ES-I3 (cell line): ENCODE measurements around the gene SLC5A1.

Source experiments
- H3K36me3 ChIP-seq: 2 replicates; pipeline ENCODE4 v1.6.1; 2013; ENCODE audit warnings: mild to moderate bottlenecking, low read length, control low read depth, moderate library complexity; ENCODE audit not compliant: insufficient read depth
- H3K4me1 ChIP-seq: 2 replicates; pipeline ENCODE4 v1.6.1; 2013; ENCODE audit warnings: mild to moderate bottlenecking, control low read depth, low read length; ENCODE audit not compliant: insufficient read depth
- H3K9ac ChIP-seq: 2 replicates; pipeline ENCODE4 v1.6.1; 2013; ENCODE audit warnings: low read depth, mild to moderate bottlenecking, low read length, moderate library complexity
- H3K9me3 ChIP-seq: 2 replicates; pipeline ENCODE4 v1.6.1; 2013; ENCODE audit warnings: mild to moderate bottlenecking, low read length, moderate library complexity; ENCODE audit not compliant: control insufficient read depth, insufficient read depth

Gene SLC5A1

DNA sequence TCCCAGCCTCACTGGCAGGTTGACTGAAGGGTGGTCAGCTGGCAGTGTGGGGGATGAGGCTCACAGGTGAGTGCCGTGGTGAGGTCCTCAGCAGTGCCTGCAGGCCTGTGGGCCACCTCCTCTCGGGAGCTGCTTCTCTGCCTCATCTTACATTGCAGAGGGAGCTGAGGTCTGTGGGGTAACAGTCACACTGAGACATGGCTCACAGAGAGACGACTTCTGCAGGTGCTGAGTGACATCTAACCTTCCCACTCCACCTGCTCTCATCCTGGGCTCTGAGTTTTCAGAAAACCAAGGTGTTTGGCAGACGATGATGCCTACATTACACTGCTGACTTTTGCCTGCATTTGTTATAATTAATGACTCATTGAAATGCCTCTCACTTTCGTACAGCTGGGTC is 8.8 kb upstream of the SLC5A1 start:
- Histone ChIP-seq H3K9me3 (no peaks in the 10 kb centered on the region), H3K9ac (no peak overlapping the region), H3K4me1 (no peaks in the 10 kb centered on the region), H3K36me3 (no peaks in the 10 kb centered on the region)

DNA sequence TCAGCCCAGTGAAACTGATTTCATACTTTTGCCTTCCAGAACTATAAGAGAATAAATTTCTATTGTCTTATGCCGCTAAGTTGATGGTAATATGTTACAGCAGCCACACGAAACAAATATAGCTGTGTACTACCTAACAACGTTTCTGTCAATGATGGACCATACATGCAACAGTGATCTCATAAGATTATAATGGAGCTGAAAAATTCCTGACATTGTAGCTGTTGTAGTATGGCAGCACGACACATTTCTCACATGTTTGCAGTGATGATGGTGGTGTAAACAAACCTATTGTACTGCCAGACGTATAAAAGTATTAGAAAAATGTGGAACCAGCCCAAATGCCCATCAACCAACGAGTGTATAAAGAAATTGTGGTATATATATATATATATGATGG is 5.8 kb upstream of the SLC5A1 start:
- H3K36me3 ChIP-seq: no peaks in the 10 kb centered on the region
- no peak overlapping the region for H3K9ac ChIP-seq
- no peaks in the 10 kb centered on the region for H3K4me1 ChIP-seq
- H3K9me3 ChIP-seq: no peaks in the 10 kb centered on the region

DNA sequence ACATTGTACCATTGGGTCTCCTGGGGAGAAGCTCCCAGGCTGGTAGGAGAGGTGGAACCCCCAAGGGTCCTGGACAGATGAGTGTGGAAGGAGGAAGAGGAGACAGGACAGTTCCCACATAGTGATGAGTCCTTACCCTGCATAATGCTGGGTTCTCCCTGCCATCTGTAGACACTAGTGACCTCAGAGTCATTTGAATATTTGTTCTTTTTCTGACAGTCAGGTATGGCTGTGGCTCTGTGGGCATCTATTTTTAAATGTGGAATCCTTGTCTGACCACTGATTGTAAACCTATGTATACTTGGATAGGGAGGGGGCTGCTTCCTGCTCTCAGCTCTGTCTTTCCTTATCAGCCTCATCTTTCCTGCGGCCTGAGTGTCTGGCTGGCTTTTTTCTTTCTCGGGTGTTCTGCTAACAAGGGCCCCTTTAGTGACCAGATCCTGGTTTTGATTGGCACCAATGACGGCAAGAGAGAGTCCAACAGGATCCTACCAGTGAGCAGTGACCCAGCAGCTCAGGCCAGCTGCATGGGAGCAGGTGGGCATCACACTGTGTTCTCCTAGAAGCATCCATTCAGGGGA is 2.6 kb upstream of the SLC5A1 start:
- Histone ChIP-seq H3K36me3 (no peaks in the 10 kb centered on the region), H3K9ac (no peak overlapping the region), H3K9me3 (no peaks in the 10 kb centered on the region), H3K4me1 (no peaks in the 10 kb centered on the region)

DNA sequence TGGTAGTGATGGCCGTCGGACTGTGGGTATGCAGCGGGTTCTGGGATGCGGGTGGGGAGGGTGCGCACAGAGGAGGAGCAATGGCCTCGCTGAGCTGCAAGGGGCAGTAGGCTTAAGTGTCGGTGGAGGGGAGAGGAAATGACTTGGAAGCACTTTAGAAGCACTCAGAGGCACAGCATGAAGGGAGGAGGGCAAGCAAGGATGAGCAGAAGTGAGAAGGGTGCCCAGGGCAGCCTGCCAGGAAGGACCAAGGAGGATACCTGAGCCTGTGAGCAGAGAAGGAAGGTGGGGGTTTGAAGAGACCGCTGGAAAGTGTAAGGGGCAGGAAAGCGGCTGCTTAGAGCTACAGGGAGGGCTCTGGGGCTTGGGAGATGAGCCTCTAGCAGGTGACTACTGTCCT is 330 bp downstream of the SLC5A1 start:
- Histone ChIP-seq H3K9ac (no peak overlapping the region), H3K9me3 (no peaks in the 10 kb centered on the region), H3K36me3 (no peaks in the 10 kb centered on the region), H3K4me1 (no peaks in the 10 kb centered on the region)

DNA sequence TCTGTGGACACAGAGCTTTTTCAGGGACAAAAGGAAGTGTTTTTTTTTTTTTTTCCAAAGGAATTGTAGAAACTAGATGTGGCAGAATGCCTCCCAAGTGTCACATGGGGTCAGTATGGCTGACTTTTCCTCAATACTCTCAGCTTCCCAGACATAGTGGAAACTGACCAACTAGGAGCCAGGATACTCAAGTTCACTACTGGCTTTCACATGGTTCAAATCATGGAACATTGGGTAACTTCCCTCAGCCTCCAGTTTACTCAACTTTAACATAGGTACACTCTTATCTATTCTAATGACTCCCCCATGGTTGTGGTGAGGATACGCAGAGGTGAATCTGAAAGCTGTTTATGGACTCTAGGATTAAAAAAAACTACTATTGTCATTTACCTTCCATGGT is 1.4 kb downstream of the SLC5A1 start:
- H3K9ac ChIP-seq: no peak overlapping the region
- no peaks in the 10 kb centered on the region for H3K9me3 ChIP-seq
- H3K36me3 ChIP-seq: no peaks in the 10 kb centered on the region
- no peaks in the 10 kb centered on the region for H3K4me1 ChIP-seq

DNA sequence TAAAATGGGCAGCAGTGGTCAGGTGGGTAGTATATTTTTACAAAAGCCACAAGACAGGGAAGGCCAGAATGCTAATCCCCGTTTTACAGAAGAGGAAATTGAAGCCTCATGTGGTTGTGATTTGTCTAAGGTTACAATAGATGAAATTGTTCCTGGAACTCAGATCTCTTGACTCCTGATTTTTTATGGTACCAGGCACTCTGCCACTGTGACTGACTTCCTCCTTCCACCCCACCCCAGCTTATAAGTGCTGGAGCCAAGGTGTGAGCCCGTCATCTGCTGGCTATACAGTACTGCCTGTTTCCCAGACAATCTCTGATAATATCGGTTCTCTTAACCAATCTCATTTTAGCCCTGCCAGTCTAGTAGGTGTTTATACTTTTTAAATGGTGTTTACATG is 1.9 kb downstream of the SLC5A1 start:
- H3K9ac ChIP-seq: no peak overlapping the region
- H3K36me3 ChIP-seq: no peaks in the 10 kb centered on the region
- no peaks in the 10 kb centered on the region for H3K4me1 ChIP-seq
- H3K9me3 ChIP-seq: no peaks in the 10 kb centered on the region

DNA sequence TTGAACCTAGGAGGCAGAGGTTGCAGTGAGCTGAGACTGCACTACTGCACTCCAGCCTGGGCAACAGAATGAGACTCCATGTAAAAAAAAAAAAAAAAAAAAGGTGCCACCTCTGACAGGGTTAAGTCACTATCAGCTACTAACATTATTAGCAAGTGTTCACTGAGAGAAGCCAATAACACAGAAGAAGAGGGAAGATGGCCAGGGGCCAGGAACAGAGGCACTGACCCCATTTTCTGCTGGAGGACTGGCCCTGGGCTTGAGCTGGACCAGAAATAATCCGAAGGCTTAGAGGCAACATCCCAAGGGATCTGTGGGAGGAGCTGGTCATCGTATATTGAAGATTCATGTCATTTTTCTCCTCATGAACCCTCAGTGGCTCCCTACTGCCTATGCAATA is 5.0 kb downstream of the SLC5A1 start:
- no peak overlapping the region for H3K9ac ChIP-seq
- peaks cover 6% of the 10 kb centered on the region for H3K4me1 ChIP-seq
- no peaks in the 10 kb centered on the region for H3K9me3 ChIP-seq
- no peaks in the 10 kb centered on the region for H3K36me3 ChIP-seq

DNA sequence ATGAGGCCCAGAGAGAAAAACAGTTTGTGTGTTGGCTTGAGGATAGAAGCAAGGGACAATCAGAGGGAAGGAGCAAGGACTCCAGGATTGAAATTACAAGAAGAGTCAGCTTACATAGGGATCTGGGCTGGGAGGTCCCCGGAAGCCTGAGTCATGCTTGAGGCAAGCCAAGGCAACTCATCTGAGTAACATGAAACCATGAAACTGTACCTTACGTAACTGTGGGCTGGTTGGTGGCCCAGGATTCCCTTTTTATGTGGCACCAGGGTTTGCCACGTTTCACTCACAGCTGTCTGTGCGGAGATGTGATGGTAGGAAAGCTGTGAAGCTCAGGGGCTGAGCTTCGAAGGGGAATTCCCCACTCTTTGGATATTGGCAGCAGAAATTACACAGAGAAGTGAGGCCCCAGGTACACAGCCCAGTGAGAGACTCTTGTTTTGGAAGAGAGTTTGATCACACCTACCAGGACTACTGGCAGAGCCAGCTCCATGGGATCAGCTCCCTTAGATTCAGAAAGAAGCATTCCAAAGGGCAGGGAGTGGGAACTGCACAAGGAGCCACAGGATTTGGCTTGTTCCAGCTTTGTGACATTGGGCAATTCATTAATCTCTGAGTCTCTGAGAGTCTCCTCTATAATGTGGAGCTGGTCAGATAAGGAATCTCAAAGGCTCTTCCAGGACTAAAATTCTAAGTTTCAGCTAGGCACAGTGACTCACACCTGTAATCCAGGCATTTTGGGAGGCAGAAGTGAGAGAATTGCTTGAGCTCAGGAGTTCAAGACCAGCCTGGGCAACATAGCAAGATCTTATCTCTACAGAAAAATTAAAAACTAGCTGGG is 7.8 kb downstream of the SLC5A1 start:
- no peaks in the 10 kb centered on the region for H3K36me3 ChIP-seq
- peaks cover 6% of the 10 kb centered on the region for H3K4me1 ChIP-seq
- no peaks in the 10 kb centered on the region for H3K9me3 ChIP-seq
- H3K9ac ChIP-seq: no peak overlapping the region

DNA sequence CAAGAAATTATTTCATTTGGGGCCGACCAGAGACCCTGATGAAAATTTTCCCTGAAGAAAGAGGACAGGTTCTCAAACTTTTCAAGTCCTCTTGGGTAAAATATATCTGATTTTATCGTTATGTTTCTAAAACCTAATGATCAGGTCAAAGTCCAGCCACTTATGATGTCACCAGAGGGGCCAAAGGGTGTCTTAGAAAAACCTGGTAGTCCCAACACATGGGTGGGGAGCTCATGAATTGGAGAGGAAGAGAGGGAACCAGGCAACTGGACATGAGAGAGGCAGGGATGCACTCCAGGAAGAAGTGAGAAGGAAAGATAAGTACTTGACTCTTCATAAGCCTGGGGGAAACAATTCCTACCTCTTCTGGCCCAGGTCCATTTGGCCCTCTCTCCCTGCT is 9.2 kb downstream of the SLC5A1 start:
- H3K36me3 ChIP-seq: no peaks in the 10 kb centered on the region
- no peak overlapping the region for H3K9ac ChIP-seq

DNA sequence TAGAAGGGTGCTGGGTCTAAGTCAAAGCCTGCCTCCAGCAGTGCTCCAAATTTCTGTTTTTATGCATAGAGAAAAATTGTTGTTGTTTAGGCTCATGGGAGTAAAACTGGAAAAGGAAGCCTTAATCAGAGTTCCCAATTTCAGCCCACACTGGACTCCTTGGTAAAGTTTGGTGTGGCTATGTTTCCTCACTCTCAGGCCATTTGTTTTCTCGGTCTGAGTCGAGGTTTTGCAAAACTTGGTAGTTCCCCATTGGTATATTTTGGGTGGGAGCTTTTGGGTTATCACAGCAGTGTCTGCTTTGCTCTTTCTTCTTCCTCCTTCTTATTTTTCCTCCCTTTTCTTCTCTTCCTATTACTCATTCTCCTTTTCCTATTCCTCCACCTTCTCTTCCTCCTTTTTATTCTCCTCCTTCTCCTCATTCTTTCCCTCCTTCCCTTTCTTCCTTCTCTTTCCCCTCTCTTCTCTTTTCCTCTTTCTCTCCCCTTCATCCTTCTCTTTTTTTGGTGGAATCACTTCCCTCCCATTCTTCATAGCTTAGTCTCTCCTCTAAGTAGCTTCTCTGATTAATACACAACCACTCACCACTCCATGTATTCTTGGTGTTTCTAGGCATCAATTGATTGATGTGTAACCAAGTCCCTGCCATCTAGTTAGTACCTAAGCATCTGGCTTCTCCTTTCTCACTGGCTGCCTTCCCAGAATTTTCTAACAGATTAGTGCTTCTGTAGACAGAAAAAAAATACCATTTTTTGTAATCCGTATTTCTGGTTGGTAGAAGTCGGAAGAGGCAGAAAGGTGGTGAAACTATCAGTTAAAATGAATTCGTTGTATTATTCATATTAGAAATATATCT is 10.1 kb downstream of the SLC5A1 start:
- H3K36me3 ChIP-seq: no peaks in the 10 kb centered on the region
- H3K9ac ChIP-seq: no peak overlapping the region
- H3K4me1 ChIP-seq: peaks cover 6% of the 10 kb centered on the region
- H3K9me3 ChIP-seq: no peaks in the 10 kb centered on the region

More for the DNA sequence above, 9.2 kb downstream of the SLC5A1 start:
- Histone ChIP-seq H3K4me1 (peaks cover 6% of the 10 kb centered on the region), H3K9me3 (no peaks in the 10 kb centered on the region)

DNA sequence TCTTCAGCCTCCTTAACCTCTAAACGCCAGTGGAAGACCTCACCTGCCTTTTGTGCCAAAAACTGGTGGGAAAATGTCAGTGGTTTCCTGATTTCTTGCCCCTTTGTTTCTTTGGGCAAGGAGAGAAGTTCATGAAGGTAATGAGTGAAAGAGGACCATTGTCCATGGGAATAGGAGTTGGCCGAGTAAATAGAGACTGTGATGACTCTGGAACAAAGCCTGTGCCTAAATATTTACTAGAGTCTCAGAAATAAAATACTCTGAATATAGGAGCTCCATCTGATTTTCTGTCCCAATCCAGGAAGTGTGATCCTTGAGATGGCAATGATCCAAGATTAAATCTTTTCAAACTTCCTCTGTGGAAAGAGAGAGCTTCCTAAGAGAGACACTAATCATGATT is 12.0 kb downstream of the SLC5A1 start:
- H3K36me3 ChIP-seq: no peaks in the 10 kb centered on the region
- no peak overlapping the region for H3K9ac ChIP-seq
- peaks cover 6% of the 10 kb centered on the region for H3K4me1 ChIP-seq
- H3K9me3 ChIP-seq: no peaks in the 10 kb centered on the region

DNA sequence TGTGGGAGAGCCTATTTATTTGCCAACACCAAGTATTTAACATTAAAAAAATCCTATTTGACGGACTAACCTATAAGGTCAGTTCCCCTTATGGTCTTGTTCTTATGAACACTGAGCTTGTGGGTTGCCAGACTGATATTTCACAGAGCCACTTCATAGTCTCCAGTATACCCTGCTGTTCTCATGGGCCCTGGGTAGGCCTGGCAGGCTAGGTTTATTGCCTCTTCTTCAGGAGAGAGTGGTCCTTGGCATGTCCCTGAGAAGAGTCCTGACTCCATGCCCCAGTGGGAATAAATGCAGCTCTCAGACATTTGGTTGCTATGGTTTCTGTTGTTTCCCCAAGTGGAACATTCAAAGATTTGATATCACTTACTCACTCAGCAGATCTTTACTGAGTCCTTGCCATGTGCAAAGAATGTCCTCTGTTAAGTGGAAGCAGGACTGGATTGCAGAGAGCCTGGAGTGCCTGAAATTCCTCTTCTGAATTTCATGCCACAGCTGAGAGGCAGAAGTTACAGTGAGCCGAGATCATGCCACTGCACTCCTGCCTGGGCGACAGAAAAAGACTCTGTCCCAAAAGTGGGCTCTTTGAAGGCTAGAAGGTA is 15.7 kb downstream of the SLC5A1 start:
- Histone ChIP-seq H3K9me3 (no peaks in the 10 kb centered on the region), H3K9ac (no peak overlapping the region), H3K4me1 (no peaks in the 10 kb centered on the region), H3K36me3 (no peaks in the 10 kb centered on the region)

DNA sequence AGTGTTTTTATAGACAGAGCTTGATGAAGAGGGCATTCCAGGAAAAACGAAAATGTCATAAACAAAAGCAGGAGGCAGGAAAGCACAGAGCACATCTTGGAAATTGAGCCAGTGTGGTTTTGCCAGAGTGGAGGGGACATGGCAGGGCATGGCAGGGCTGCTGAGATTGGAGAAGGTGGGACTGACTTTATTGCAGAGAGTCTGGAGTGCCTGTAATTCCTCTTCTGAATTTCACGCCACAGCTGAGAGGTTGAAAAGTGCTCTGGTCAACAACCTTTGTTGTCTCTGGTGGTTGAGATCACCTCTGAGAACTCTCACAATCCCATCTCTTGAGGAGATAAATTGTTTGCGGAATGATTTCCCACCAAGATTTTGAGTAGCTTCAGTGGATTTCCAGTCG is 16.4 kb downstream of the SLC5A1 start:
- no peaks in the 10 kb centered on the region for H3K36me3 ChIP-seq

DNA sequence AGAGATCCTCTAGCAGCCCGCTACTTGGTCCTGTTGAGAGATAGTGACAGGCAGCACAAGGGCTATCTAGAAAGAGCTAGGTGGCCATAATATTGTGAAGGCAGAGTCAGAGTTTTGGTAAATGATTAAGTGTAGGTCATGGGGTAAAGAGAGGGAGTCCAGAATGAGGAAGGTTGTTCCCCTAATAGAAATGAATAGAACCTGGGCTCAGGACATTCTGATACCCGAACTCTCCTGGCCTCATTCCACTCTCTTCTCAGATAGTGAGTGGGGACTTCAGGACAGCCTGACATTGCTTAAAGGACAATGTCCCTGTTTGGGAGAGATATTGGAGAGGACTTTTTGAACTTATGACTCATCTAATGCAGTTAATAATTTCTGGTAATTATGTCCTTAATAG is 20.6 kb downstream of the SLC5A1 start:
- H3K9me3 ChIP-seq: no peaks in the 10 kb centered on the region
- H3K36me3 ChIP-seq: no peaks in the 10 kb centered on the region
- H3K4me1 ChIP-seq: no peaks in the 10 kb centered on the region
- H3K9ac ChIP-seq: no peak overlapping the region

More for the DNA sequence above, 16.4 kb downstream of the SLC5A1 start:
- Histone ChIP-seq H3K4me1 (no peaks in the 10 kb centered on the region), H3K9ac (no peak overlapping the region), H3K9me3 (no peaks in the 10 kb centered on the region)
